Measurements from ENCODE around the gene AAK1. TPM values are rescaled to one million over a fixed set of nuclear protein-coding genes. Genes with fewer than 3 reads are reported as not detected.

Gene AAK1
- polyA plus RNA-seq, 1 donor (not counting 4 experiments of a cell fraction or from before 2014, with no cell fraction given): 12.3 TPM

DNA sequence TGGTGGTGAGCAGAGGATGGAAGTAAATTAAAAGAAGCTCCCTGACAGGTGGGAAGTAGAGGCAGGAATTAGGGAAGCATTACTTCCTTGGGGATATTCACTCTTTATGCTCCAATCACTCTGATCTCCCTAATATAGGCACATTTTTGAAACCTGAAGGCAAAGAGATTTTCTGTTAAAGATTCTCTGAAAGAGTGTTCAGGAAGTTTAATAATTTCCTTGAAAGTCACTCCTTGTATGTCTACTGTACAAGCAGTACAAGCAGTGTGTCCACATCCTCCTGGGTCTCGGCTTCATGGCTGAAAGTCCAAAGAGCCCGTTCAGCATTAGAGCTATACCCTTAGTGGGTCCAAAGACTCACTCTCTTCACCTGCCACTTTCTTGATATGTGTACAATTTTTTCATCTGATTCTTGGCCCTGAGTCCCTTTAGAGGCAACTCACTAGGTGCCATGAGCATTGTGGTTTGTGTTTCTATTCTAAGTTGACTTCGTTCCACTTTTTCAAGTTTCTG, 60.2 kb downstream of the AAK1 start:
- no peak for FAIRE-seq
- H3K79me2 ChIP-seq (ENCODE audit: control insufficient read depth, insufficient read depth, low read length): peaks cover 35% of the 10 kb centered on the region
- H3K27ac ChIP-seq (ENCODE audit: control insufficient read depth, insufficient read depth, low read length): no peak overlapping the region

DNA sequence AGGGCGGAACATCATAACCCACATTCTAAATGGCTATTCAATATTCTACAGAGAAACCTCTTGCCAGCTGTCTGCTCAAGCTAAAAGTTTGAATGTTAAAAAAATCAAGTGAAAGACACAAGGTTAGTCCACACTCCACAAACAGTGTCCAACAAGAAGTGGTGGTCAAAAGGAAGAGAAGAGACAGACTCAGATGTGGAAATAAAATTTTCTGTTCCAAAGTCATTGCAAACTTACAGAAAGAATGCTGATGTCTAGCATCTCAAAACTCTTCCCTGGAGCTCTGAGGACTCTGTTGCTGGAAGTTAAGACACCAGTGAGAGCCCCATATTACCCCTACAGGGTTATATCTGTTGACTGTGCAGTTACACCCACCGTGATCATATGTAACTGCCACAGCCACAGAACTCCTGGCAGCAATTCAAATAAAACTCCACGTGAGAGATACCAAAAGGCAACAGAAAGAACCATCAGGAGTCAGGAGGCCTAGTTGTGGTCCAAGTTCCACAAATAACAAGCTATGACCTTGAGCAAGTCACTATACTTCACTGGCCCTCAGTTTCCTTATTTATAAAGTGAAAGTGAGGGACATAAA, 60.9 kb downstream of the AAK1 start:
- no peak overlapping the region for H3K9ac ChIP-seq (ENCODE audit: control insufficient read depth, extremely low read depth, insufficient read depth, low read length)
- DNase-seq (ENCODE audit: low read depth, low spot score) (no peak), FAIRE-seq (no peak)
- no peaks in the 10 kb centered on the region for H3K9me1 ChIP-seq (ENCODE audit: control insufficient read depth, extremely low read depth, insufficient read depth, low read length)
- dilution Hi-C loops (cut with MboI; ENCODE audit: extremely low pct_ligation_motif_present, low sequenced_read_pairs): no loop called here
- H3K4me2 ChIP-seq (ENCODE audit: control insufficient read depth, extremely low read depth, insufficient read depth, low read depth, low read length): no peak overlapping the region
- no peaks in the 10 kb centered on the region for H4K20me1 ChIP-seq (ENCODE audit: control insufficient read depth, extremely low read depth, insufficient read depth, low read length)
- H3K79me2 ChIP-seq (ENCODE audit: control insufficient read depth, insufficient read depth, low read length): peaks cover 32% of the 10 kb centered on the region
- H3K36me3 ChIP-seq (ENCODE audit: control insufficient read depth in 2 of 2, extremely low read depth in 1 of 2, insufficient read depth in 2 of 2, low read length in 2 of 2): peaks cover 0 to 1% of the 10 kb centered on the region in 2 experiments
- no peak overlapping the region for H3K27ac ChIP-seq (ENCODE audit: control insufficient read depth, insufficient read depth, low read length)
- H3K27me3 ChIP-seq (ENCODE audit: control insufficient read depth, extremely low read depth, insufficient read depth, low read length): no peaks in the 10 kb centered on the region
- no peak overlapping the region for H3K4me3 ChIP-seq (ENCODE audit: control insufficient read depth in 2 of 3, extremely low read depth in 1 of 3, insufficient read depth in 2 of 3, low read depth in 1 of 3, low read length in 3 of 3)
- no peaks in the 10 kb centered on the region for H3K9me3 ChIP-seq (ENCODE audit: control insufficient read depth, low read depth, low read length)
- peaks cover 15% of the 10 kb centered on the region for H3K4me1 ChIP-seq (ENCODE audit: control insufficient read depth, extremely low read depth, insufficient read depth, low read length)
- no peak for TF ChIP-seq EZH2 (IDR thresholded peaks at IDR 0.05; ENCODE audit: low read length)
- TF ChIP-seq, protein P1, sequence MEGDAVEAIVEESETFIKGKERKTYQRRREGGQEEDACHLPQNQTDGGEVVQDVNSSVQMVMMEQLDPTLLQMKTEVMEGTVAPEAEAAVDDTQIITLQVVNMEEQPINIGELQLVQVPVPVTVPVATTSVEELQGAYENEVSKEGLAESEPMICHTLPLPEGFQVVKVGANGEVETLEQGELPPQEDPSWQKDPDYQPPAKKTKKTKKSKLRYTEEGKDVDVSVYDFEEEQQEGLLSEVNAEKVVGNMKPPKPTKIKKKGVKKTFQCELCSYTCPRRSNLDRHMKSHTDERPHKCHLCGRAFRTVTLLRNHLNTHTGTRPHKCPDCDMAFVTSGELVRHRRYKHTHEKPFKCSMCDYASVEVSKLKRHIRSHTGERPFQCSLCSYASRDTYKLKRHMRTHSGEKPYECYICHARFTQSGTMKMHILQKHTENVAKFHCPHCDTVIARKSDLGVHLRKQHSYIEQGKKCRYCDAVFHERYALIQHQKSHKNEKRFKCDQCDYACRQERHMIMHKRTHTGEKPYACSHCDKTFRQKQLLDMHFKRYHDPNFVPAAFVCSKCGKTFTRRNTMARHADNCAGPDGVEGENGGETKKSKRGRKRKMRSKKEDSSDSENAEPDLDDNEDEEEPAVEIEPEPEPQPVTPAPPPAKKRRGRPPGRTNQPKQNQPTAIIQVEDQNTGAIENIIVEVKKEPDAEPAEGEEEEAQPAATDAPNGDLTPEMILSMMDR (optimal IDR thresholded peaks at IDR 0.05 in 1 of 3, IDR thresholded peaks at IDR 0.05 in 1 of 3, conservative IDR thresholded peaks at IDR 0.05 in 1 of 3; ENCODE audit: extremely low read depth in 1 of 3, insufficient read depth in 2 of 3, low read length in 3 of 3): no peak
- H2AFZ ChIP-seq (ENCODE audit: control insufficient read depth, low read length): no peak overlapping the region

More for the DNA sequence above, 60.2 kb downstream of the AAK1 start:
- Histone ChIP-seq H3K4me1 (ENCODE audit: control insufficient read depth, extremely low read depth, insufficient read depth, low read length) (peaks cover 15% of the 10 kb centered on the region), H3K9ac (ENCODE audit: control insufficient read depth, extremely low read depth, insufficient read depth, low read length) (no peak overlapping the region), H3K4me3 (ENCODE audit: control insufficient read depth in 2 of 3, extremely low read depth in 1 of 3, insufficient read depth in 2 of 3, low read depth in 1 of 3, low read length in 3 of 3) (no peak overlapping the region), H2AFZ (ENCODE audit: control insufficient read depth, low read length) (no peak overlapping the region), H3K4me2 (ENCODE audit: control insufficient read depth, extremely low read depth, insufficient read depth, low read depth, low read length) (no peak overlapping the region), H4K20me1 (ENCODE audit: control insufficient read depth, extremely low read depth, insufficient read depth, low read length) (no peaks in the 10 kb centered on the region), H3K9me3 (ENCODE audit: control insufficient read depth, low read depth, low read length) (no peaks in the 10 kb centered on the region), H3K27me3 (ENCODE audit: control insufficient read depth, extremely low read depth, insufficient read depth, low read length) (no peaks in the 10 kb centered on the region), H3K36me3 (ENCODE audit: control insufficient read depth in 2 of 2, extremely low read depth in 1 of 2, insufficient read depth in 2 of 2, low read length in 2 of 2) (peaks cover 0 to 1% of the 10 kb centered on the region in 2 experiments), H3K9me1 (ENCODE audit: control insufficient read depth, extremely low read depth, insufficient read depth, low read length) (no peaks in the 10 kb centered on the region)
- dilution Hi-C loops (cut with MboI; ENCODE audit: extremely low pct_ligation_motif_present, low sequenced_read_pairs): no loop called here
- TF ChIP-seq EZH2 (IDR thresholded peaks at IDR 0.05; ENCODE audit: low read length): no peak
- TF ChIP-seq, protein P1 (optimal IDR thresholded peaks at IDR 0.05 in 1 of 3, IDR thresholded peaks at IDR 0.05 in 1 of 3, conservative IDR thresholded peaks at IDR 0.05 in 1 of 3; ENCODE audit: extremely low read depth in 1 of 3, insufficient read depth in 2 of 3, low read length in 3 of 3): no peak
- no peak for DNase-seq (ENCODE audit: low read depth, low spot score)

All from keratinocyte (primary cell).